K562 (cell line): ENCODE measurements around the gene MCM3. TPM values are rescaled to one million over a fixed set of nuclear protein-coding genes. Genes with fewer than 3 reads are reported as not detected.

Experiments used
- ASH1L ChIP-seq: fragments of 450-650 bp; IDR thresholded peaks from 2 replicates; pipeline ENCODE4 v1.6.1; 2018; ENCODE audit warnings: borderline replicate concordance, mild to moderate bottlenecking, low read depth; ENCODE audit not compliant: partially characterized antibody
- BHLHE40 ChIP-seq: IDR thresholded peaks from 2 replicates; pipeline ENCODE4 v1.6.1; 2011; ENCODE audit warnings: low read length, improper control_type of control experiment
- CREB3 ChIP-seq: fragments of 450-650 bp; conservative IDR thresholded peaks from 2 replicates; pipeline ENCODE4 v1.6.1; 2016; ENCODE audit warnings: missing genetic modification characterization, low read depth, mild to moderate bottlenecking, missing compliant biosample characterization, moderate library complexity
- DIDO1 ChIP-seq: fragments of 450-650 bp; IDR thresholded peaks from 2 replicates; pipeline ENCODE4 v1.6.1; 2016; ENCODE audit warnings: low read depth, missing biosample characterization, missing genetic modification characterization
- E2F4 ChIP-seq: sonication (generic); formaldehyde crosslinking; IDR thresholded peaks from 2 replicates; pipeline ENCODE4 v1.8.0; 2022; ENCODE audit warnings: mild to moderate bottlenecking, low read depth, missing genetic modification reagents
- E2F5 ChIP-seq: sonication (generic); formaldehyde crosslinking; IDR thresholded peaks from 2 replicates; pipeline ENCODE4 v1.8.0; 2022; ENCODE audit warnings: mild to moderate bottlenecking, missing genetic modification reagents
- KDM2B ChIP-seq: fragments of 250-450 bp; sonication (Bioruptor Pico); IDR thresholded peaks from 2 replicates; pipeline ENCODE4 v1.8.0; 2021; ENCODE audit warnings: mild to moderate bottlenecking, moderate library complexity
- MIER1 ChIP-seq: fragments of 450-650 bp; IDR thresholded peaks from 2 replicates; pipeline ENCODE4 v1.6.1; 2016; ENCODE audit warnings: antibody characterized with exemption, mild to moderate bottlenecking, low read depth
- NCOA2 ChIP-seq, 2 experiments: fragments of 450-650 bp; IDR thresholded peaks; 2 replicates each; pipeline ENCODE4 v1.6.1; 2018; ENCODE audit warnings: mild to moderate bottlenecking in 2 of 2, moderate library complexity in 1 of 2; ENCODE audit not compliant: partially characterized antibody in 2 of 2
- NR3C1 ChIP-seq: sonication (generic); formaldehyde crosslinking; IDR thresholded peaks from 2 replicates; pipeline ENCODE4 v1.8.1; 2022; ENCODE audit warnings: missing genetic modification reagents
- SAFB2 ChIP-seq: fragments of 200-400 bp; formaldehyde crosslinking; IDR thresholded peaks from 2 replicates; pipeline ENCODE4 v1.6.1; 2018; ENCODE audit warnings: borderline replicate concordance, low read length, low read depth, moderate library complexity; ENCODE audit not compliant: severe bottlenecking
- SIRT6 ChIP-seq: IDR thresholded peaks from one replicate; pipeline ENCODE4 v1.6.1; 2012; ENCODE audit warnings: low read depth, mild to moderate bottlenecking, control low read depth, inconsistent platforms, low read length, moderate library complexity
- SMAD2 ChIP-seq: fragments of 150-350 bp; IDR thresholded peaks from 2 replicates; pipeline ENCODE4 v1.6.1; 2014; ENCODE audit warnings: low read depth, mild to moderate bottlenecking, low read length
- SMARCA5 ChIP-seq: fragments of 450-650 bp; IDR thresholded peaks from 2 replicates; pipeline ENCODE4 v1.6.1; 2016
- SP1 ChIP-seq: sonication (generic); formaldehyde crosslinking; IDR thresholded peaks from 2 replicates; pipeline ENCODE4 v1.8.1; 2022; ENCODE audit warnings: mild to moderate bottlenecking, missing genetic modification reagents
- SRF ChIP-seq, 2 experiments: fragments of 250-450, 450-650 bp in 1 of 2; sonication (Bioruptor Pico) in 1 of 2; sonication (generic) in 1 of 2; formaldehyde crosslinking; IDR thresholded peaks; 2 replicates each; pipeline versions ENCODE4 v1.5.0 to v1.5.1; 2020 to 2022; ENCODE audit warnings: mild to moderate bottlenecking in 1 of 2, missing genetic modification reagents in 1 of 2
- THRAP3 ChIP-seq: fragments of 450-650 bp; IDR thresholded peaks from 2 replicates; pipeline ENCODE4 v1.6.1; 2016; ENCODE audit warnings: mild to moderate bottlenecking, inconsistent platforms, borderline replicate concordance
- WHSC1 ChIP-seq: IDR thresholded peaks from one replicate; pipeline ENCODE4 v1.6.1; 2012; ENCODE audit warnings: low read length, control low read depth, inconsistent platforms
- ZBED1 ChIP-seq: IDR thresholded peaks from 2 replicates; pipeline ENCODE4 v1.6.1; 2014
- ZMIZ1 ChIP-seq, 2 experiments: fragments of 150-350 bp in 1 of 2; IDR thresholded peaks; 2 replicates each; pipeline ENCODE4 v1.6.1; 2012 to 2016; ENCODE audit warnings: low read depth in 2 of 2, low read length in 2 of 2, mild to moderate bottlenecking in 1 of 2, moderate library complexity in 1 of 2
- ZNF121 ChIP-seq: sonication (generic); formaldehyde crosslinking; conservative IDR thresholded peaks from 2 replicates; pipeline ENCODE4 v1.8.0; 2022; ENCODE audit warnings: missing genetic modification reagents
- ZNF146 ChIP-seq: IDR thresholded peaks from one replicate; pipeline ENCODE4 v1.6.1; 2018; ENCODE audit warnings: missing compliant biosample characterization; ENCODE audit not compliant: unreplicated experiment
- ZNF23 ChIP-seq: fragments of 250-450 bp; sonication (Bioruptor Pico); IDR thresholded peaks from 2 replicates; pipeline ENCODE4 v1.4.0; 2020; ENCODE audit warnings: mild to moderate bottlenecking
- polyA plus RNA-seq, 8 experiments: library from polyadenylated mRNA; depleted of rRNA in 4 of 8; stranded (reverse) in 5 of 8; unstranded in 3 of 8; fragments of >200 nt; fragmentation: Nextera tagmentation in 2 of 8; fragmentation: Illumina TruSeq in 1 of 8; extraction: Ambion mirVana in 2 of 8; extraction: Trizol in 1 of 8; gene quantifications; 2 replicates each; pipeline versions ENCODE4 v1.2.1 to v1.2.3, GENCODE V29; 2011 to 2014; ENCODE audit warnings: inconsistent platforms in 1 of 8, missing spikeins in 1 of 8
- total RNA-seq, 7 experiments: library from RNA; depleted of rRNA in 6 of 7; stranded (reverse); fragments of >200 nt in 6 of 7; fragmentation: Illumina TruSeq in 2 of 7; extraction: Trizol in 2 of 7; gene quantifications; 2 replicates each; pipeline versions ENCODE4 v1.2.1 to v1.2.3, GENCODE V29; 2011 to 2021; ENCODE audit warnings: low replicate concordance in 1 of 7

MCM3 gene
- total and polyA plus RNA-seq, 9 of the 15 experiments (the other 6 are each of a cell fraction or from before 2014, with no cell fraction given) = 76.1 to 270 (median 250) TPM

- TF ChIP-seq CREB3 (tag) = no peak
- TF ChIP-seq SP1 (CRISPR knock-in tag) = peak; percentile 80
- TF ChIP-seq KDM2B = no peak
- no peak for TF ChIP-seq NR3C1 (CRISPR knock-in tag)
- TF ChIP-seq SAFB2 = no peak
- TF ChIP-seq SMAD2 = no peak
- no peak for TF ChIP-seq NCOA2 (IDR thresholded peaks at IDR 0.05; ENCODE audit: partially characterized antibody in 2 of 2)
- no peak for TF ChIP-seq MIER1
- TF ChIP-seq DIDO1 (tag) = 0 out of 2 replicates have a peak, but pooled peaks have one; percentile 53
- no peak for TF ChIP-seq ZBED1
- no peak for TF ChIP-seq SIRT6
- TF ChIP-seq SRF (CRISPR knock-in tag; IDR thresholded peaks at IDR 0.05) = peak in 1 of 2 experiments; percentile 71; a peak in 2 of 4 replicates
- TF ChIP-seq E2F4 (CRISPR knock-in tag) = peak; percentile 95
- no peak for TF ChIP-seq ZNF23 (CRISPR knock-in tag)
- no peak for TF ChIP-seq THRAP3
- peak; percentile 65; the same call in 1 of the 2 replicates for TF ChIP-seq E2F5 (CRISPR knock-in tag)
- no peak for TF ChIP-seq ZNF146 (CRISPR knock-in tag)
- TF ChIP-seq WHSC1 = no peak
- no peak for TF ChIP-seq SMARCA5
- no peak for TF ChIP-seq ZNF121 (CRISPR knock-in tag)
- peak in 1 of 2 experiments; percentile 5; a peak in 1 of 4 replicates for TF ChIP-seq ZMIZ1 (IDR thresholded peaks at IDR 0.05; ENCODE audit: low read depth in 2 of 2, low read length in 2 of 2)
- peak; percentile 88 for TF ChIP-seq ASH1L
- peak; percentile 7; the same call in 1 of the 2 replicates for TF ChIP-seq BHLHE40
Observed at GRCh38 chr6:52284460-52285176, at the start of gene MCM3 (continued).
